Stimulated activated CD8-positive, alpha-beta memory T cell treated with anti-CD3 and anti-CD28 coated beads, Interleukin-2, amount 100 ng/mL, for 48 hours (primary cell): ENCODE measurements around the gene SFSWAP.

Experiments
- DNase-seq, 2 donors: peaks; one replicate each; pipeline ENCODE4 v3.0.0-alpha.2; 2020; ENCODE audit warnings: low read depth in 2 of 2

The SFSWAP gene

DNA sequence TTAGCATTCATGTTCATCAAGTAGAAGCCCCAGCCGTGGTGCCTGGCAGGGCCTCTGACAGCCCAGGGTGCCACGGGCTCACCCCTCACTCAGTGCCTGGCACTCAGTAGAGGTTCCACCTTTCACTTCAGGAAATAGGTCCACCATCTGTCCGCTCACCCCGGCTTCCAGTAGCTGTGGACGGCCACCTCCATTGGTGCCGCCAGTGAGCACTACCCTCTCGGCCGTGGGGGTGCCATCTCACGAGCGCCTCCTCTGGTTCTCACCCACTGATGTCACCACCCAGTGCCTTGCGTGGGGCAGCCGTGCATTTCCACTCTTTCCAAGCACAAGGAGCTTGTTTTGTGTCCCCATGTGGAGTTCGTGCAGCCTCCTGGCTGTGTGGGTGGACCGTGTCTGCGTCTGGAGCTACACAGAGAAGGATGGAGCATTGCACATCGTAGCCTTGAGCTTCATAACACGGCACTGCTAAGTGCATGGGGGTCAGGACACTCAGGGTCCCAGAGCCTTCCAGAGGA, 76.3 kb downstream of the SFSWAP start:
- DNase-seq = no peak

DNA sequence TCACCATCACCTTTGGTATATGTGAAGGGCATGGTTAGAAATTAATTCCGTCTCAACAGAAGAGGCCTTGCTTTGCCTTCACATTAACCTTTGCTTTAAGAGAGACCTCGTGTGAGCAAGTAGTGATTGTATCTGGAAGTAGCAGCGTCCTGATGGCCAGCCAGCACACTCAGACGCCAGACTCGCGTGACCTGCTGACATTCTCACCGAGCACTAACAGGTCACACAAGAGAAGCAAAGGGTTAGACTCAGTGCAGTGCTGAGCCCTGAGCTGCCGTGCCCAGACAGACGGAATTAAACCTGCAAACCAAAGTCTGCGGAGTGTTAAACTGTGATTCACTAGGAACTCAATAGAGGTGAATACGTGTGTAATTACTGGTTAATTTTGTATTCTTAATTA, 77.2 kb downstream of the SFSWAP start:
- no peak for DNase-seq

DNA sequence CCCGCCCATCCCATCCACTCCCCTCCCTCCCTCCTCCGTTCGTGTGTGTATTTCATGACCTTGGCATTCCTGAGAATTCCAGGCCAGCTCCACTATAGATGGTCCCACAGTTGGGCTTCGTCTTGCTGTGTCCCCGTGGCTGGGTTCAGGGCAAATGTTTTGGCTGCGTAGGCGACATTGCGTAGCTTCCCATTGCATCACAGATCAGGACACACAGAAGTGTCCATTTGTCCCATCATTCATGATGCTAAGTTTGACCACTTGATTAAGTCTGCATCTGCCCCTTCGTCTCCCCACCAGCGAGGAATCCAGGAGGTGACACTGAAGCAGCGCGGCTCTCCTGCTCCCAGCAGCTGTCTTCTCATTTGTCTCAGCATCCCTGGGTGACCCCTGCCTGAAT, 78.7 kb downstream of the SFSWAP start:
- no peak for DNase-seq

DNA sequence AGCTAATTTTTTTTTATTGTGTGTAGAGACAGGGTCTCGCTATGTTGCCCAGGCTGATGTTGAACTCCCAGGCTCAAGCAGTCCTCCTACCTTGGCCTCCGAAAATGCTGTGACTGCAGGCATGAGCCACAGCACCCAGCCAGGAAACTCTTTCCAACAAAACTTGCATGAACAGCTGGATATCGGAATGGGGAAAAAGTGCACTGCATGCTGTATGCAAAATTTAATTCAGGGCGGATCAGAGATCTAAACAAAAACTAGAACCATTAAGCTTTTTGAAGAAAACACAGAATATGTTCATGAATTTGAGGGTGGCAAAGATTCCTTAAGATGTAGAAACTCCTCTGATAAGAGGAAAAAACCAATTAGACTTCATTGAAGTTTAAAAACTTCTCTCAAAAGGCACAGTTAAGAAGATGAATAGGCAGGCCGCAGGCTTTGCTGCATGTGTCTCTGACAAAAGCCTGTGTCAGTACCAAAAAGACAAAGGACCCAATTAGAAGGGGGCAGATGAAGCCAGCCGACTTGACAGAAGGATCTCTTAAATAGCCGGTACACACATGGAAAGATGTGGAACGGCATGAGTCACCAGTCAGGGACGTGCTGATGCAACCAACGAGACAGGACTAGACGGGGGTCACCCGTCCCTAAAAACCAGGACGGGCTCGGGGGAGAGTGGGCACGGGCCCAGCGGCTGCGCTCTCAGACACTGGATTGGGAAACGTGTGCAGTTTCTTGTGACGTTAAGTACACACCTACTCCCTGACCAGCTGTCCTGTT, 82.5 kb downstream of the SFSWAP start:
- no peak for DNase-seq

DNA sequence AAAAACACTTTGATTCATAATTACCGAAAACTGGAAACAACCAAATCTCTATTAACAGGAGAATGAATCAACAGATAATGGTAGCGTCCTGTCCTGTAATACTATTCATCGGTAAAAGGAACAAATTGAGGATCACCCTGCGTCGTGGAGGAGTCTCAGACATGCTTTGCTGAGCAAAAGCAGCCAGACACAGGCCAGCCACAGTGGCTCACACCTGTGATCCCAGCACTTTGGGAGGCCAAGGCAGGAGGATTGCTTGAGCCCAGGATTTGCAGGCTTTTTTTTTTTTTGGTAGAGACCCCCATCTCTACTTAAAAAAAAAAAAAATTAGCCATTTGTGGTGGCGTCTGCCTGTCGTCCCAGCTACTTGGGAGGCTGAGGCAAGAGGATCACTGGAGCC, 83.2 kb downstream of the SFSWAP start:
- DNase-seq = no peak

- no peak for DNase-seq
Measured at GRCh38 chr12:131794573-131794972, 83.7 kb downstream of the SFSWAP start.

DNA sequence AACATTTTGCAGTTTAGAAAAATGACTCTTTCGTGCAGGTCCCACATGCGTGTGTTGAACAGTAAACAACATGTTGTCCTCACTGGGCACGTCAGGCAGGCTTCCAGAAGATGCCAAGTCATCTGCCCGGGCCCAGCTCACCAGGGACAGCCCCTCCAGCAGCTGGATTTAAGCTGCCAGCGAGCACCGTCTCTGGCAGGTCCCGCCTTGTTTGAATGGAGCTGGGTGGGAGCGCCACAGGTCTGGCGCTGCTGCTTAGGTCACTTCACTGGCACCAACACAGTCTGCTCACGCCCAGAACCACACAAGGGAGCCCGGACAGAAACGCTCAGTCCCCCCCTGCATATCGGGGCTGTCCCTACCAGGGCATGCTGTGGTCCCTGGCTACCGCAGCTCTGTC, 84.2 kb downstream of the SFSWAP start:
- no peak for DNase-seq

DNA sequence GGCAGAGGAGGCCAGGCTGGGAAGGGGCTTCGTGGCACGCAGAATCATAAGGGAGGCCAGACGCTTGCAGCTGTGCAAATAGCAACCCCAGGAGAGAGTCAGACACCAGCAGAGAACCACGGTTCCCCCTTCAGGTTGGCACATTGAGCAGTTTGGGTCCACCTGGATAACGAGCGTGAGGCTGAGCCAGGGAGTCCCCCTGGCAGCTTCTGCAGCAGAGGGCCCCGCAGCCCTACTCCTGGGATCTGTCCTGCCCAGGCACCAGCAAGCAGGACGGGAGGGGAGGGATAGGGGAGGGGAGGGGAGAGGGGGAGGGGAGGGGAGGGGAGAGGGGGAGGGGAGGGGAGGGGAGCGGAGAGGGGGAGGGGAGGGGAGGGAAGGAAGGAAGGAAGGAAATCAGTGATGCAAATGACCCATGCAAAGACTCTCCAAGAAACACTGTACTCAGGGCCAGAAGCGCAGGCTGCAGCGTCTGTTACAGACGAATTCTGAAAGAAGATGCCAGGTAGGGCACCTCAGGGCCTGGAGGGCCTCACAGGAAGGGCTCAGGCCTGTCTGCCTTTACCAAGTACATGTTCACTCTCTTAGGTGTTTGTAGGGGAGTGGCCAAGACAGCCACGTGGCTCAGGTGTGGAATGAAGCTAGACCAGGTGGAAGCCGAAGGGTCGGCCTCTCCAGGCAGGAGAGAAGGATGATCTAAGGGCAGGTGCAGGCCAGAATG, 85.0 kb downstream of the SFSWAP start:
- no peak for DNase-seq

- DNase-seq = no peak
Measured at GRCh38 chr12:131796411-131796736, 85.5 kb downstream of the SFSWAP start.

DNA sequence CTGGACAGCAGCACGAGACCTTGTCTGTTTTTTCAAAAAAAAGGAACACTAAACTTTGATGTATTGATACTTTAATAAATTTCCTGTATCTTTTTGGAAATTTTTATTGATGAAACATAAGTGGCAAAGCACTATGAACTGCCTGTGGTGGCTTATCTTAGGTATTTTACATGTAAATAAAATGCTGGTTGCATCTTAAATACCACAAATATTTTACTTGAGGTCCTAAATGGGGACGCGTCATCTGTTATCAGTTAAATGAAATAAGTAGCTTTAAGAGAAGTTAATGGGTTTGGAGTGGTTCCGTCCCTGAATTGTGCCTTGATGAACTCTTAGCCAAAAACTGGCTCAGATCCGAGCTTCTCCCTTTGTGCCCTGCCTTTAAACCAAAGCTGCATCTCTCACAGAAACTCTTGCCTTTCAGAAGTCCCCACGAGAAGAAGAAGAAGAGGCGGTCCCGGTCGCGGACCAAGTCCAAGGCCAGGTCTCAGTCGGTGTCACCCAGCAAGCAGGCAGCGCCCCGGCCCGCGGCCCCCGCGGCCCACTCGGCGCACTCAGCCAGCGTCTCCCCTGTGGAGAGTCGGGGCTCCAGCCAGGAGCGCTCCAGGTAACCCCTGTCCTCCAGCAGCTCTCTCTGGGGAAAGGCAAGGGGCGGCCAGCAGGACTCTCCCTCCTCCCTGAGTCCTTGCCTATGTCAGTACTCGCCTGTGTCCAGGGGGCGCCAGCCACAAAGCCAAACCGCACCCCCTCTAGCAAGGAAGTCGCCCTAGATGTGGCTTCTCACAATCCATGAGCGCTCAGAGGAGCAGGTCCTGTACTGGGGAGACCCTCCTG, 86.1 kb downstream of the SFSWAP start:
- DNase-seq = no peak

DNA sequence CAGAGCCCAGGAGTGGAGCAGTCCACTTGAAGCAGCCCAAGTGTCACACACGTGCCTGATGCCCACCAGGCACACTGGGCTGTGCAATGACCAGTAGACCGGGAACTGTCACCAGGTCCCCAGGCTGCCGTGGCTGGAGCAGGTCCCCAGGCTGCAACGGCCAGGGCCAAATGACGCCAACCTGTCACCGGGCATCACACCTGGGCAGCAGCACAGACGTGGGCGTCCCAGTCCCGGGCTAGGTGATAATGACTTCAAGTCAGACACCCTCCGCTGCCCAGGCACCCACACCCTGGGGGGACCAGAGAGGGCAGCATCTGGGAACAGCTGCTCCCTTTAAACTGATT, 86.7 kb downstream of the SFSWAP start:
- DNase-seq = no peak

DNA sequence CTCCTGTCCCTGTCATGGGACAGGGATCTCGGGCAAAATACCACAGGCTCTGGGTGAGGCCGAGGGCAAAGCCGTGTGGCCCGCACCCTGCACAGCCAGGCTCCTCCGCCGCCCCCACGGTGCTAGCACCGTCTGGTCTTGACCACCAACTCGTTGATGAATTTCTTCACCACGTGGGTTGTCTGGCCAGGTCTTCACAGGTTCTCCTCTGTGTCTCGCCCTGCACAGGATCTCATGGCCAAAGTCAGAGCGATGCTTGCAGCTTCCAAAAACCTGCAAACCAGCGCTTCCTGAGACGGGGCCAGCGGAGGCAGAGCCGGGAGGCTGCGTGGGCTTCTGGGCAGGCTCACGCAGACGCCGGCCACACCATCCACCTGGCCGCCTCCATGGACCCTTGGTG, 88.3 kb downstream of the SFSWAP start:
- no peak for DNase-seq

GRCh38 chr12:131799828-131800593, 89.1 kb downstream of the SFSWAP start:
- DNase-seq = no peak

DNA sequence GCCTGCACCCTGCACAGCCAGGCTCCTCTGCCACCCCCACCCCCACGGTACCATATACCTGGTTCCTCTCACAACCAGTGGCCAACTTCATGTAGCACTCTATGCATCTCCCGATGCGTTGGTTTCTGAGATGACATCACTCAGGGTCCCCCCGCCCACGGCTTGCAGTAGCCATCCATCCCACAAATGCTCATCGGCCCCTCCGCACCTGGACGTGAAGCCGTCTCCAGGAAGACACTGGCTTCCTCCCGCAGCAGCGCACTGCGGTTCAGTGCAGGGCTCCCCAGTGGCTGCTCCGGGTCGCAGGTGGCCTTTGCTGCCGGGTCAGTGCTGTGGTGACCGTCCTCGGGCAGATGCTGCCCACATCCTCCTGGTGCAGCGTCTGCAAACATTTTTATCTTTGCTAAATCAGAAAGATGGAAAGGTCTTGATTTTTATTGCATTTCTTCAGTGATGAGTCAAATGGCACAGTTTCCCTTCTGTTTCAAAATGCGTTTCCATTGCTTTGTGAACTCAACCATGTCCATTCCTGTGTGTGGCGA, 89.8 kb downstream of the SFSWAP start:
- no peak for DNase-seq

DNA sequence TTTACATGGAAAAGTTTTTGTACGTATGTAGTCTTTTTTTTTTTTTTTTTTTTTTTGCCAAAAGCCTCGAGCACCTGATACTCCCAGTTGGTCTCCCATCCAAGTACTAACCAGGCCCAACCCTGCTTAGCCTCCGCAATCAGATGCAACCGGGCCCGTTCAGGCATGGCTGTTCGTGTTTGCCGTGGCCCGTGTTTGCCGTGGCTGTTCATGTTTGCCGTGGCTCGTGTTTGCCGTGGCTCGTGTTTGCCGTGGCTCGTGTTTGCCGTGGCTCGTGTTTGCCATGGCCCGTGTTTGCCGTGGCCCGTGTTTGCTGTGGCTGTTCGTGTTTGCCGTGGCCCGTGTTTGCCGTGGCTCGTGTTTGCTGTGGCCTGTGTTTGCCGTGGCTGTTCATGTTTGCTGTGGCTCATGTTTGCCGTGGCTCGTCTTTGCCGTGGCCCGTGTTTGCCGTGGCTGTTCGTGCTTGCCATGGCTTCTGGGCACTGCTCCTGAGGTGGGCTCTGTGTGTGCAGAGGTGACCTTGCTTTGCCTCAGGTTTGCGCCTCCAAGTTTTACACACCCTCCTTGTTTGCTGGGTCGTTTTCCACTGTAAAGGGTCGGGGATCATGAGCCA, 90.5 kb downstream of the SFSWAP start:
- no peak for DNase-seq

DNA sequence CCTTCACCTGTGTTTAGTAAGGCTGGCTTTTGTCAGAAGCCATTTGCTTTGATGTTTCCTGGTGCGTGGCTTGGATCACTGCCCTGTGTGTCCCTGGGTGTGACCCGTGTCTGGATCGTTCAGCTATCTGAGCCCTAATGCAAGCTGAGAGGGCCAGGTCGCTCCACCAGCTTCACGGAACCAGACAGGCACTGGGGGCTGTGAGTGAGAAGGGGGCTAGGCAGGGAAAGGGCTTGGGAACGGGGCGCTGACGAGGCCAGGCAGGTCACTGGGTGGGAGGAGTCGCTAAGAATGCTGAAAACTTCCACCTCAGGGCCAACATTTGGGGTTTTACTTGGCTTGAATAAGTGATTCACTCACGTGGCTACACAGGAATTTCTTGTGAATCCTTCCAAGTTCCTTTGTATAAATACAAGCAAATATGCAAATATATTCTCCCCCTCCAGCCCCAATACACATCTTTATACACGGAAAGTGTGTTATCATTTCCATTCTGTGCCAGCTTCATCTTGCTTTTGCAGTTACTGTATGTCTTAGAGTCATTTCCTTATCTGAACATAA, 93.2 kb downstream of the SFSWAP start:
- DNase-seq = no peak

- DNase-seq = no peak
Measured at GRCh38 chr12:131805421-131805820, 94.5 kb downstream of the SFSWAP start.

DNA sequence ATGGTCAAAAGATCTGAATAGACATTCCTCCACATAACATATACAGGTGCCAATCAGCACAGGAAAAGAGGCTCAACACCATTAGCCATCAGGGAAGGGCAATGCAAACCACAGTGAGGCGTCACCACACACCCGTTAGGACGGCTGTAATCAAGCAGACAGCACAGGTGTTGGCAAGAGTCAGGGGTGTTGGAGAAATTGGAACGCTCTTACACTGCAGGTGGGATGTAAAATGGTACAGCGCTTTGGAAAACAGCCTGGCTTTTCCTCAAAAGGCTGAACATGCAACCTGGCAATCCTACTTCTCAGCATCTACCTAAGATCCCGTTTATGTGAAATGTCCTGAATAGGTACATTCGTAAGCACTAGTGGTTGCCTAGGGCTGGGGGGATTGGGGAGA, 95.8 kb downstream of the SFSWAP start:
- DNase-seq = no peak

- DNase-seq = no peak
Measured at GRCh38 chr12:131808744-131809371, 98.0 kb downstream of the SFSWAP start.
